Ovary (tissue), 9 donors: ENCODE measurements around the gene TACR1. TPM values are rescaled to one million over a fixed set of nuclear protein-coding genes. Genes with fewer than 3 reads are reported as not detected.

Experiments
- DNase-seq, 5 donors: peaks; one replicate each; pipeline ENCODE4 v3.0.0-alpha.2; 2019 to 2020
- H3K27ac ChIP-seq, 2 donors: fragments of 200-600 bp; one replicate each; pipeline versions ENCODE4 v1.5.1 to v1.8.0; 2019 to 2022
- H3K27me3 ChIP-seq: fragments of 200-600 bp; one replicate; pipeline ENCODE4 v1.8.0; 2022
- H3K36me3 ChIP-seq: fragments of 200-600 bp; sonication (generic); one replicate; pipeline ENCODE4 v1.5.1; 2019
- H3K4me1 ChIP-seq: one replicate; pipeline ENCODE4 v1.8.1; 2013; ENCODE audit warnings: mild to moderate bottlenecking, moderate library complexity; ENCODE audit not compliant: insufficient read depth
- H3K4me3 ChIP-seq: fragments of 200-600 bp; sonication (generic); one replicate; pipeline ENCODE4 v1.5.1; 2017
- H3K9me3 ChIP-seq, 2 donors: fragments of 200-600 bp in 1 of 2; sonication (generic) in 1 of 2; one replicate each; pipeline versions ENCODE4 v1.5.1 to v1.8.1; 2013 to 2019; ENCODE audit warnings: mild to moderate bottlenecking in 1 of 2, moderate library complexity in 1 of 2
- EP300 ChIP-seq: sonication (generic); formaldehyde crosslinking; IDR thresholded peaks from one replicate; pipeline ENCODE4 v1.6.1; 2017; ENCODE audit warnings: antibody characterized with exemption
- POLR2A ChIP-seq: fragments of 450-650 bp; IDR thresholded peaks from one replicate; pipeline ENCODE4 v1.6.1; 2017; ENCODE audit warnings: antibody characterized with exemption, mild to moderate bottlenecking, moderate library complexity
- WGBS, 3 donors: extraction: QIAGEN DNeasy Blood & Tissue Kit in 1 of 3; methylation state at CpG; one replicate each; pipeline versions ENCODE4 v1.1.5 to v1.1.7; 2013 to 2017; 5-methylcytosine and 5-hydroxymethylcytosine counted together
- intact Hi-C, 4 donors: fragments of 100-400 bp; cut with DNase I; formaldehyde crosslinking; loops; one replicate each; pipeline versions ENCODE4 v1.11.0 to v1.15.1; 2022 to 2023
- polyA plus RNA-seq, 2 donors: library from polyadenylated mRNA; stranded (reverse); fragments of 200-250 nt in 1 of 2; fragments of 350-450 nt in 1 of 2; fragmentation: Illumina TruSeq in 1 of 2; extraction: RNeasy Lipid Tissue Mini Kit (QIAGEN cat#74804) in 1 of 2; gene quantifications; one replicate each; pipeline ENCODE4 v1.2.3, GENCODE V29; 2013 to 2014
- total RNA-seq, 7 donors: library from RNA; depleted of rRNA in 2 of 7; stranded (reverse); fragments of >200 nt in 2 of 7; fragmentation: NEBNext Ultra II Directional in 3 of 7; extraction: Animal tissue kit (Norgen Biotek cat#: 25700) in 3 of 7; gene quantifications; one replicate each; pipeline versions ENCODE4 v1.1.0 to v1.2.4, GENCODE V29; 2016 to 2023
- TF ChIP-seq, protein P1 (sequence below), 3 donors: fragments of 450-650 bp in 2 of 3; fragments of 200-600 bp in 1 of 3; IDR thresholded peaks; one replicate each; pipeline versions ENCODE4 v1.5.1 to v1.8.0; 2016 to 2022; ENCODE audit warnings: antibody characterized with exemption in 3 of 3, mild to moderate bottlenecking in 1 of 3
- donor health status: DM: no; HTN: no; CAD: no; lungs with moderate emphysema.
- donor health status: DM: no; HTN: no; CAD: no.
- donor health status: Bipolar disorder and iron deficiency.
- donor health status: DM: yes; HTN: yes; CAD: no.
- donor health status: DM: no; HTN: no; CAD: no.
- donor health status: DM: yes; HTN: yes; CAD: no.

The TACR1 gene
- total and polyA plus RNA-seq, 9 donors: 0.43 to 4.4 (median 1.3) TPM

DNA sequence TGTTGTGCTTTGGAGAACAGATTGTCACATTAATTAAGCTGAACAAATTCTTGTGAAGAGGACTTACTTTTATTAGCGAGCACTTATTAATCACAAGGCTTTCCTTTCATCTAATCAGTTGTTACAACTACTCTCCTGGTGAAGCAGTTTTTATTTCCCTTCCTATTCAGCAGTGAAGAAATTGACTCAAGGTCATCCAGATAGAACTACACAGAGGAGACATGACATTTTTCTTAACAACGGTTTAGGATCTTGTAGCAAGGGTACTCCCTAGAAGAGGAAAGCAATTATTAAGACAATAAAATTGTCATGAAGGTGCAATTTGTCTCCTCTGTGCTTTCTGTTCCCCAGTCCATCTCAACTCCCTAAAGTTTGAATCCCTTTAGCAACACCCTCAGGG lies 179.5 kb downstream of the TACR1 start:
- DNase-seq: no peak
- WGBS, 3 donors: 31 to 35% (median 33%) methylated on average over 2 of the region's 2 CpGs
- Histone ChIP-seq H3K27me3 (no peaks in the 10 kb centered on the region), H3K4me3 (no peak overlapping the region), H3K36me3 (no peaks in the 10 kb centered on the region), H3K4me1 (no peaks in the 10 kb centered on the region), H3K9me3 (no peaks in the 10 kb centered on the region), H3K27ac (no peak overlapping the region)
- intact Hi-C loops: no loop called here
- TF ChIP-seq POLR2A (no peak), EP300 (no peak)
- TF ChIP-seq, protein P1, sequence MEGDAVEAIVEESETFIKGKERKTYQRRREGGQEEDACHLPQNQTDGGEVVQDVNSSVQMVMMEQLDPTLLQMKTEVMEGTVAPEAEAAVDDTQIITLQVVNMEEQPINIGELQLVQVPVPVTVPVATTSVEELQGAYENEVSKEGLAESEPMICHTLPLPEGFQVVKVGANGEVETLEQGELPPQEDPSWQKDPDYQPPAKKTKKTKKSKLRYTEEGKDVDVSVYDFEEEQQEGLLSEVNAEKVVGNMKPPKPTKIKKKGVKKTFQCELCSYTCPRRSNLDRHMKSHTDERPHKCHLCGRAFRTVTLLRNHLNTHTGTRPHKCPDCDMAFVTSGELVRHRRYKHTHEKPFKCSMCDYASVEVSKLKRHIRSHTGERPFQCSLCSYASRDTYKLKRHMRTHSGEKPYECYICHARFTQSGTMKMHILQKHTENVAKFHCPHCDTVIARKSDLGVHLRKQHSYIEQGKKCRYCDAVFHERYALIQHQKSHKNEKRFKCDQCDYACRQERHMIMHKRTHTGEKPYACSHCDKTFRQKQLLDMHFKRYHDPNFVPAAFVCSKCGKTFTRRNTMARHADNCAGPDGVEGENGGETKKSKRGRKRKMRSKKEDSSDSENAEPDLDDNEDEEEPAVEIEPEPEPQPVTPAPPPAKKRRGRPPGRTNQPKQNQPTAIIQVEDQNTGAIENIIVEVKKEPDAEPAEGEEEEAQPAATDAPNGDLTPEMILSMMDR (IDR thresholded peaks at IDR 0.05): no peak

DNA sequence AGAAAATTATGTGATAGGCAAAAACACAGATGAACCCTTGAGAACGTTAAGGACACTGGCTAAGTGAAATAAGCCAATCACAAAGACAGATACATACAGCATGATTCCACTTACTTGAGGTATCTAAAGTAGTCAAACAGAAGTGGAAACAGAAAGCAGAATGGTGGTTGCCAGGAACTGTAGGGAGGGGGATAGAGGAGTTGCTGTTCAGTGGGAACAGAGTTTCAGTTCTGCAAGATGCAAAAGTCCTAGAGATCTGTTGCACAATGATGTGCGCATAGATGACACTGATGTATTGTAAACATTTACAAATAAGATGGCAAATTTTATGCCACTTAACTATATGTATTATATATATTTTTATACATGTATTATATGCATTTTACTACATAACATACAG lies 181.2 kb downstream of the TACR1 start:
- no peaks in the 10 kb centered on the region for H3K36me3 ChIP-seq
- DNase-seq: no peak
- H3K4me3 ChIP-seq: no peak overlapping the region
- no peaks in the 10 kb centered on the region for H3K27me3 ChIP-seq
- intact Hi-C loops: no loop called here
- WGBS, 3 donors: 86 to 92% (median 86%) methylated on average over 2 of the region's 2 CpGs
- H3K9me3 ChIP-seq: no peaks in the 10 kb centered on the region
- TF ChIP-seq, protein P1 (IDR thresholded peaks at IDR 0.05): no peak
- no peak for TF ChIP-seq POLR2A
- TF ChIP-seq EP300: no peak
- no peaks in the 10 kb centered on the region for H3K4me1 ChIP-seq
- no peak overlapping the region for H3K27ac ChIP-seq

DNA sequence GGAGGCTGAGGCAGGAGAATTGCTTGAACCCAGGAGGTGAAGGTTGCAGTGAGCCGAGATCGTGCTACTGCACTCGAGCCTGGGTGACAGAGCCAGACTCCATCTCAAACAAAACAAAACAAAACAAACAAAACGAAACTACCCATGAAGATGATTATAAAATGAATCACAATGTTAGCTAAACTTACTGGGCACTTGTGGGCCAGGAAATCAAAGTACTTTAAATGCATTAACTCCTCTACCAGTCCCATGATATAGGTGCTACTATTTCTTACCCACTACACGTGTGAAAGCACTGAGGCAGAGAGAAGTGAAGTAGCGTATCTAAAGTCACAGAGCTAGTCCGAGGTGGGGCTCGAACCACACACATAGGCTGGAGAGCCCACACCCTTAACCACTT lies 187.2 kb downstream of the TACR1 start:
- 73 to 85% (median 78%) methylated on average over 8 of the region's 8 CpGs for WGBS, 3 donors
- no peaks in the 10 kb centered on the region for H3K4me1 ChIP-seq

DNA sequence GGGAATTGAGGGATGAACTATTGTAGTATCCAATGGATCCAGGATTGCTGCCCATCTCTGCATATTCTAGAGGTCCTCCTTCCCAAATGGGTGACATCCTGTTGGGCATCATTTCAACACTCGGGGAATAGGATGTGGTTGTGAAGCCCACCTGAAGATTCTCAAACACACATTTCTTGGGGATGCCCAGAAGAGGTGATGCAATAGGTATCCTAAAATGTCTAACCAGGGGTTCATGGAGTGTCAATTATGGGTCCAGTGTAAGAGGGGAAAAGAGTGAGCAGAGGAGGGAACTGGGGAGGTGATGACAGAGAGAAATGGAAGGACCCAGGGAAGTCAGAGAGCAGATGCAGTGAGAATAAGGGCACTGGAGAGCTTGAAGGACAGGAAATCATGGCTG lies 188.7 kb downstream of the TACR1 start:
- Histone ChIP-seq H3K27ac (no peak overlapping the region), H3K4me3 (no peak overlapping the region), H3K4me1 (no peaks in the 10 kb centered on the region), H3K27me3 (no peaks in the 10 kb centered on the region), H3K9me3 (no peaks in the 10 kb centered on the region), H3K36me3 (no peaks in the 10 kb centered on the region)
- DNase-seq: no peak
- TF ChIP-seq, protein P1 (IDR thresholded peaks at IDR 0.05): no peak
- TF ChIP-seq POLR2A: no peak
- TF ChIP-seq EP300: no peak
- intact Hi-C loops: no loop called here
- 85 to 97% (median 94%) methylated on average over 1 of the region's 1 CpG for WGBS, 3 donors

More for the DNA sequence above, 187.2 kb downstream of the TACR1 start:
- H3K9me3 ChIP-seq: no peaks in the 10 kb centered on the region
- no peak for DNase-seq
- H3K27me3 ChIP-seq: no peaks in the 10 kb centered on the region
- no peak overlapping the region for H3K4me3 ChIP-seq
- no peak overlapping the region for H3K27ac ChIP-seq
- H3K36me3 ChIP-seq: no peaks in the 10 kb centered on the region
- TF ChIP-seq, protein P1 (IDR thresholded peaks at IDR 0.05): no peak
- no peak for TF ChIP-seq POLR2A
- no peak for TF ChIP-seq EP300
- intact Hi-C loops: no loop called here
